HEK293 (cell line): ENCODE results near the gene TSPO2.

Experiments
- CTCF ChIA-PET: fragments of 350-600 bp; formaldehyde crosslinking; extraction: SDS; loops from one replicate; lab custom pipeline; 2021; ENCODE audit warnings: antibody characterized with exemption; lab: Yijun Ruan, JAX
- POLR2A ChIA-PET: fragments of 300-600 bp; formaldehyde crosslinking; extraction: SDS; loops from one replicate; lab custom pipeline; 2020; ENCODE audit warnings: antibody characterized with exemption, inconsistent platforms; lab: Yijun Ruan, JAX
- H3K27ac ChIP-seq: fragments of 200-500 bp; sonication (Bioruptor generic); 2 replicates; pipeline ENCODE4 v1.5.1; 2014; ENCODE audit warnings: low read depth, low read length, control low read depth, inconsistent platforms; ENCODE audit errors: extremely low read depth
- H3K36me3 ChIP-seq, 2 experiments: fragments of 200-500 bp in 1 of 2; sonication (Bioruptor generic) in 1 of 2; 1 replicate in 1 of 2; 2 replicates in 1 of 2; pipeline ENCODE4 v1.5.1; 2014 to 2017; ENCODE audit warnings: inconsistent platforms in 2 of 2, low read length in 2 of 2; ENCODE audit not compliant: control insufficient read depth in 2 of 2, insufficient read depth in 1 of 2
- H3K4me1 ChIP-seq: fragments of 200-500 bp; sonication (Bioruptor generic); 2 replicates; pipeline ENCODE4 v1.5.1; 2014; ENCODE audit warnings: mild to moderate bottlenecking, low read length, inconsistent platforms; ENCODE audit not compliant: control insufficient read depth, insufficient read depth
- H3K4me3 ChIP-seq: 2 replicates; pipeline ENCODE4 v1.5.1; 2011; ENCODE audit warnings: low read depth, mild to moderate bottlenecking, control low read depth, low read length, moderate library complexity
- H3K9me3 ChIP-seq: fragments of 200-500 bp; sonication (Bioruptor generic); 2 replicates; pipeline ENCODE4 v1.5.1; 2014; ENCODE audit warnings: low read depth, low read length, inconsistent platforms; ENCODE audit not compliant: control insufficient read depth, insufficient read depth
- AEBP2 ChIP-seq: fragments of 450-650 bp; formaldehyde crosslinking; IDR thresholded peaks from 2 replicates; pipeline ENCODE4 v1.5.1; 2016; ENCODE audit warnings: missing biosample characterization, missing genetic modification characterization, borderline replicate concordance
- HIC1 ChIP-seq: fragments of 450-650 bp; formaldehyde crosslinking; IDR thresholded peaks from 2 replicates; pipeline ENCODE4 v1.5.1; 2016; ENCODE audit warnings: missing biosample characterization, missing genetic modification characterization
- MZF1 ChIP-seq: fragments of 450-650 bp; formaldehyde crosslinking; IDR thresholded peaks from 2 replicates; pipeline ENCODE4 v1.5.1; 2017; ENCODE audit warnings: missing biosample characterization, missing genetic modification characterization, borderline replicate concordance
- ZBTB11 ChIP-seq: fragments of 450-650 bp; formaldehyde crosslinking; conservative IDR thresholded peaks from 2 replicates; pipeline ENCODE4 v1.5.1; 2016; ENCODE audit warnings: low read depth, missing biosample characterization, missing genetic modification characterization
- ZNF10 ChIP-seq: fragments of 450-650 bp; formaldehyde crosslinking; IDR thresholded peaks from 2 replicates; pipeline ENCODE4 v1.5.1; 2017; ENCODE audit warnings: missing biosample characterization, missing genetic modification characterization
- ZNF155 ChIP-seq: fragments of 450-650 bp; formaldehyde crosslinking; IDR thresholded peaks from 2 replicates; pipeline ENCODE4 v1.5.1; 2016; ENCODE audit warnings: missing biosample characterization, missing genetic modification characterization
- ZNF169 ChIP-seq: fragments of 450-650 bp; formaldehyde crosslinking; IDR thresholded peaks from 2 replicates; pipeline ENCODE4 v1.5.1; 2016; ENCODE audit warnings: missing biosample characterization, missing genetic modification characterization
- ZNF175 ChIP-seq: fragments of 450-650 bp; formaldehyde crosslinking; IDR thresholded peaks from 2 replicates; pipeline ENCODE4 v1.5.1; 2016; ENCODE audit warnings: missing biosample characterization, missing genetic modification characterization
- ZNF184 ChIP-seq: fragments of 450-650 bp; IDR thresholded peaks from 2 replicates; pipeline ENCODE4 v1.5.1; 2018; ENCODE audit warnings: missing biosample characterization, mild to moderate bottlenecking, missing genetic modification characterization
- ZNF26 ChIP-seq: fragments of 450-650 bp; formaldehyde crosslinking; IDR thresholded peaks from 2 replicates; pipeline ENCODE4 v1.5.1; 2016; ENCODE audit warnings: missing biosample characterization, missing genetic modification characterization
- ZNF266 ChIP-seq: fragments of 450-650 bp; formaldehyde crosslinking; IDR thresholded peaks from 2 replicates; pipeline ENCODE4 v1.5.1; 2016; ENCODE audit warnings: missing biosample characterization, missing genetic modification characterization, low read depth
- ZNF394 ChIP-seq: fragments of 450-650 bp; formaldehyde crosslinking; IDR thresholded peaks from 2 replicates; pipeline ENCODE4 v1.5.1; 2016; ENCODE audit warnings: missing biosample characterization, missing genetic modification characterization, mild to moderate bottlenecking, moderate library complexity, borderline replicate concordance
- ZNF548 ChIP-seq: fragments of 450-650 bp; formaldehyde crosslinking; IDR thresholded peaks from 2 replicates; pipeline ENCODE4 v1.5.1; 2016; ENCODE audit warnings: missing biosample characterization, missing genetic modification characterization
- ZNF555 ChIP-seq: fragments of 450-650 bp; formaldehyde crosslinking; conservative IDR thresholded peaks from 2 replicates; pipeline ENCODE4 v1.5.1; 2017; ENCODE audit warnings: missing biosample characterization, mild to moderate bottlenecking, missing genetic modification characterization, inconsistent platforms
- ZNF701 ChIP-seq: fragments of 450-650 bp; formaldehyde crosslinking; IDR thresholded peaks from 2 replicates; pipeline ENCODE4 v1.5.1; 2016; ENCODE audit warnings: missing biosample characterization, missing genetic modification characterization
- ZNF747 ChIP-seq: fragments of 450-650 bp; formaldehyde crosslinking; IDR thresholded peaks from 2 replicates; pipeline ENCODE4 v1.5.1; 2016; ENCODE audit warnings: missing biosample characterization, missing genetic modification characterization
- ZNF776 ChIP-seq: fragments of 450-650 bp; formaldehyde crosslinking; IDR thresholded peaks from 2 replicates; pipeline ENCODE4 v1.5.0; 2017; ENCODE audit warnings: missing biosample characterization, missing genetic modification characterization, borderline replicate concordance

TSPO2 gene

GRCh38 chr6:41000248-41000647 lies 42.0 kb upstream of the TSPO2 start:
- CTCF ChIA-PET = interaction anchor here (0.7 to 4.9 kb wide), 9 partner anchors 10 to 105 kb away, joined by 3 to 40 read pairs (median 4); no protein-coding TSS in a partner anchor
- H3K9me3 ChIP-seq = no peaks in the 10 kb centered on the region
- TF ChIP-seq ZNF169 (no peak), ZNF747 (tag by site-specific recombination) (no peak), ZNF701 (tag by site-specific recombination) (no peak), HIC1 (no peak), AEBP2 (no peak), ZNF394 (no peak), ZNF10 (tag by site-specific recombination) (no peak), ZBTB11 (tag by site-specific recombination) (no peak), ZNF266 (tag by site-specific recombination) (no peak), ZNF548 (tag by site-specific recombination) (no peak), ZNF155 (tag by site-specific recombination) (no peak), ZNF184 (tag by site-specific recombination) (no peak), ZNF555 (tag by site-specific recombination) (no peak), ZNF175 (tag by site-specific recombination) (no peak), ZNF26 (tag by site-specific recombination) (no peak)
- POLR2A ChIA-PET = no interaction called here
- no peaks in the 10 kb centered on the region for H3K36me3 ChIP-seq
- H3K27ac ChIP-seq = no peak overlapping the region
- no peak overlapping the region for H3K4me3 ChIP-seq
- H3K4me1 ChIP-seq = peaks cover 20% of the 10 kb centered on the region

GRCh38 chr6:41002168-41002567 lies 40.1 kb upstream of the TSPO2 start:
- ChIA-PET POLR2A (no interaction called here), CTCF (interaction anchor here (0.8 to 2.1 kb wide), 4 partner anchors 16 to 107 kb away, joined by 3 to 9 read pairs (median 4); no protein-coding TSS in a partner anchor)
- H3K27ac ChIP-seq = no peak overlapping the region
- H3K9me3 ChIP-seq = no peaks in the 10 kb centered on the region
- no peak for TF ChIP-seq MZF1 (tag by site-specific recombination)
- no peak for TF ChIP-seq ZNF266 (tag by site-specific recombination)
- TF ChIP-seq ZNF776 (tag by site-specific recombination) = no peak
- H3K4me3 ChIP-seq = no peak overlapping the region
- H3K4me1 ChIP-seq = peaks cover 8% of the 10 kb centered on the region
- no peaks in the 10 kb centered on the region for H3K36me3 ChIP-seq
